H9 (cell line): ENCODE measurements around the gene YES1. TPM values are rescaled to one million over a fixed set of nuclear protein-coding genes. Genes with fewer than 3 reads are reported as not detected.

Experiments
- DNase-seq: peaks from one replicate; pipeline ENCODE4 v3.0.0-alpha.2; 2017
- H2AFZ ChIP-seq: one replicate; pipeline ENCODE4 v1.6.1; 2013; ENCODE audit warnings: mild to moderate bottlenecking, low read length, control low read depth, moderate library complexity
- H2AK5ac ChIP-seq: 2 replicates; pipeline ENCODE4 v1.6.1; 2013; ENCODE audit warnings: low read length, control low read depth, mixed read lengths; ENCODE audit not compliant: insufficient read length
- H2BK120ac ChIP-seq: one replicate; pipeline ENCODE4 v1.6.1; 2013; ENCODE audit warnings: low read depth, mild to moderate bottlenecking, low read length, control low read depth, inconsistent platforms; ENCODE audit not compliant: poor library complexity, severe bottlenecking
- H2BK12ac ChIP-seq: 2 replicates; pipeline ENCODE4 v1.6.1; 2013; ENCODE audit warnings: low read length, control low read depth, mixed read lengths, low read depth; ENCODE audit not compliant: insufficient read length
- H2BK15ac ChIP-seq: 2 replicates; pipeline ENCODE4 v1.6.1; 2013; ENCODE audit warnings: low read depth, low read length, control low read depth
- H2BK20ac ChIP-seq: one replicate; pipeline ENCODE4 v1.6.1; 2013; ENCODE audit warnings: low read depth, mild to moderate bottlenecking, low read length, control low read depth, inconsistent platforms; ENCODE audit not compliant: poor library complexity, severe bottlenecking
- H2BK5ac ChIP-seq: 2 replicates; pipeline ENCODE4 v1.6.1; 2013; ENCODE audit warnings: low read length, control low read depth, mixed read lengths; ENCODE audit not compliant: insufficient read length
- H3K14ac ChIP-seq: 2 replicates; pipeline ENCODE4 v1.6.1; 2013; ENCODE audit warnings: low read length, control low read depth; ENCODE audit not compliant: insufficient read depth
- H3K18ac ChIP-seq: 2 replicates; pipeline ENCODE4 v1.6.1; 2013; ENCODE audit warnings: low read depth, mild to moderate bottlenecking, mixed read lengths, low read length, control low read depth; ENCODE audit not compliant: insufficient read length
- H3K23ac ChIP-seq: 2 replicates; pipeline ENCODE4 v1.6.1; 2013; ENCODE audit warnings: low read length, control low read depth, mixed read lengths, low read depth; ENCODE audit not compliant: insufficient read length
- H3K23me2 ChIP-seq: 2 replicates; pipeline ENCODE4 v1.6.1; 2013; ENCODE audit warnings: low read depth, mild to moderate bottlenecking, mixed read lengths, low read length, control low read depth; ENCODE audit not compliant: insufficient read length, poor library complexity, severe bottlenecking
- H3K27ac ChIP-seq: 2 replicates; pipeline ENCODE4 v1.5.1; 2013; ENCODE audit warnings: low read length, control low read depth, mixed read lengths, low read depth; ENCODE audit not compliant: insufficient read length
- H3K27me3 ChIP-seq: 2 replicates; pipeline ENCODE4 v1.6.1; 2013; ENCODE audit warnings: low read length, control low read depth, inconsistent platforms; ENCODE audit not compliant: insufficient read depth
- H3K4ac ChIP-seq: 2 replicates; pipeline ENCODE4 v1.6.1; 2013; ENCODE audit warnings: low read depth, mild to moderate bottlenecking, control low read depth, inconsistent platforms, low read length, moderate library complexity
- H3K4me1 ChIP-seq: 2 replicates; pipeline ENCODE4 v1.6.1; 2013; ENCODE audit warnings: low read length, control low read depth, inconsistent platforms; ENCODE audit not compliant: insufficient read depth
- H3K4me2 ChIP-seq: 2 replicates; pipeline ENCODE4 v1.6.1; 2013; ENCODE audit warnings: low read length, control low read depth, mixed read lengths; ENCODE audit not compliant: insufficient read length, insufficient read depth
- H3K56ac ChIP-seq: 2 replicates; pipeline ENCODE4 v1.6.1; 2013; ENCODE audit warnings: low read depth, mild to moderate bottlenecking, mixed read lengths, low read length, control low read depth; ENCODE audit not compliant: insufficient read length
- H3K79me1 ChIP-seq: 2 replicates; pipeline ENCODE4 v1.6.1; 2013; ENCODE audit warnings: low read depth, mild to moderate bottlenecking, moderate library complexity, low read length, control low read depth, inconsistent platforms; ENCODE audit not compliant: insufficient read depth, poor library complexity, severe bottlenecking
- H3K79me2 ChIP-seq: 2 replicates; pipeline ENCODE4 v1.6.1; 2013; ENCODE audit warnings: low read length, control low read depth, inconsistent platforms; ENCODE audit not compliant: insufficient read depth
- H3K9ac ChIP-seq: 2 replicates; pipeline ENCODE4 v1.6.1; 2013; ENCODE audit warnings: low read length, control low read depth, mixed read lengths; ENCODE audit not compliant: insufficient read length; ENCODE audit errors: extremely low read depth
- H3K9me3 ChIP-seq: one replicate; pipeline ENCODE4 v1.6.1; 2013; ENCODE audit warnings: low read depth, low read length, inconsistent platforms; ENCODE audit not compliant: control insufficient read depth
- H3T11ph ChIP-seq: one replicate; pipeline ENCODE4 v1.6.1; 2013; ENCODE audit warnings: mild to moderate bottlenecking, low read length, control low read depth, inconsistent platforms
- H4K20me1 ChIP-seq: one replicate; pipeline ENCODE4 v1.6.1; 2013; ENCODE audit not compliant: control insufficient read depth, insufficient read length, insufficient read depth
- H4K5ac ChIP-seq: 2 replicates; pipeline ENCODE4 v1.6.1; 2013; ENCODE audit warnings: low read depth, mild to moderate bottlenecking, mixed read lengths, low read length, control low read depth; ENCODE audit not compliant: insufficient read length
- H4K8ac ChIP-seq: replicated peaks from 2 replicates; pipeline ENCODE4 v1.6.1; 2013; ENCODE audit warnings: low read length, control low read depth, mixed read lengths, low read depth; ENCODE audit not compliant: insufficient read length
- H4K91ac ChIP-seq: 2 replicates; pipeline ENCODE4 v1.6.1; 2013; ENCODE audit warnings: low read depth, mild to moderate bottlenecking, moderate library complexity, mixed read lengths, low read length, control low read depth; ENCODE audit not compliant: insufficient read length
- H3K27ac Mint-ChIP-seq, 3 experiments: 2 replicates in 2 of 3; 3 replicates in 1 of 3; pipeline ENCODE4 v1.8.0; 2020 to 2021; ENCODE audit warnings: mixed read lengths in 3 of 3, mild to moderate bottlenecking in 1 of 3, moderate library complexity in 1 of 3
- H3K27me3 Mint-ChIP-seq: 2 replicates; pipeline ENCODE4 v1.8.0; 2021; ENCODE audit warnings: low read depth, mild to moderate bottlenecking, moderate library complexity, mixed read lengths
- H3K36me3 Mint-ChIP-seq, 3 experiments: 2 replicates in 2 of 3; 3 replicates in 1 of 3; pipeline ENCODE4 v1.8.0; 2020 to 2021; ENCODE audit warnings: low read depth in 3 of 3, mixed read lengths in 3 of 3; ENCODE audit not compliant: insufficient read depth in 1 of 3
- H3K4me1 Mint-ChIP-seq, 2 experiments: 2 replicates each; pipeline ENCODE4 v1.8.0; 2020; ENCODE audit warnings: mixed read lengths in 2 of 2
- H3K4me3 Mint-ChIP-seq, 2 experiments: 2 replicates in 1 of 2; 3 replicates in 1 of 2; pipeline ENCODE4 v1.8.0; 2020 to 2021; ENCODE audit warnings: mild to moderate bottlenecking in 2 of 2, mixed read lengths in 2 of 2, moderate library complexity in 1 of 2
- H3K9me3 Mint-ChIP-seq, 2 experiments: 2 replicates in 1 of 2; 3 replicates in 1 of 2; pipeline ENCODE4 v1.8.0; 2020; ENCODE audit warnings: mild to moderate bottlenecking in 2 of 2, mixed read lengths in 2 of 2, moderate library complexity in 1 of 2
- WGBS: extraction: QIAGEN DNeasy Blood & Tissue Kit; methylation state at CpG from one replicate; pipeline ENCODE4 v1.1.7; 2013; ENCODE audit warnings: missing lambda C conversion rate, low lambda C conversion rate, mixed read lengths; ENCODE audit not compliant: insufficient read length; ENCODE audit errors: extremely low coverage; 5-methylcytosine and 5-hydroxymethylcytosine counted together
- total RNA-seq: library from RNA; stranded (reverse); gene quantifications from 2 replicates; pipeline ENCODE4 v1.2.1, GENCODE V29; 2021
- TF ChIP-seq, protein P1 (sequence below): fragments of 200-600 bp; sonication (generic); conservative IDR thresholded peaks from 3 replicates; pipeline ENCODE4 v1.8.0; 2021; ENCODE audit warnings: antibody characterized with exemption, mild to moderate bottlenecking

Gene YES1
- total RNA-seq, 1 experiment from 2014 or later = 86.9 TPM

DNA sequence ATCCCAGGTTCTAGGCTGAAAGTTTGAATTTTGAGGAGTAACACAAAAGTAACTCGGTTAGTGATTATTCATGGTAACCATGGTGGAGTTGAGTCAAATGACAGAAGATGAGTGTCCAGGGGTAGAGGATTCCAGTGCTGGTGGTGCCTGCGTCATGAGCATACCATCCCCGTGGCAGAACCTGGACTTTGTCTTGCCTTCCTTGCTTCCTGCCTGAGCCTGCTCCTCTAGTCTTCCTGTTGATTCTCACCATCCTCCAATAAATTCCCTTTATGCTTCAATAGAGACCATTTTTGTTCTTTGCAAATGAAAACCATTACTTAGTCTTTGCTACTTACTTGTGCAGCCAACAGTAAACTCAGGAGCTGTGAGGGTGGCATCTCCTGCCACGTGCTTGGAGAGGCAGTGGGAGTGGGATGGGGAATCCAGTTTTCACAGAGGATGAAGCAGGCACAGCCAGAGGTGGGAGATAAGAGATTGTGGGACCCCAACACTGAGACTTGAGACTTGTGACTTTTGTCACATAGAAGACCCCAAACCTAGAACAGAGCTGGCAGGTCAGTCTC is 4.1 kb upstream of the YES1 start:
- Histone ChIP-seq H2BK12ac (no peak overlapping the region), H2AFZ (no peak overlapping the region), H2AK5ac (no peak overlapping the region), H2BK5ac (no peak overlapping the region), H4K91ac (no peak overlapping the region), H3K27ac (no peak overlapping the region), H2BK120ac (no peak overlapping the region), H3K23me2 (peaks cover 11% of the 10 kb centered on the region), H2BK15ac (no peak overlapping the region), H3K14ac (no peak overlapping the region), H3K79me2 (no peaks in the 10 kb centered on the region; the same call in 1 of the 2 replicates), H3K9me3 (no peaks in the 10 kb centered on the region), H3K9ac (no peak overlapping the region), H4K8ac (no peak overlapping the region), H3K23ac (no peak overlapping the region), H4K20me1 (no peaks in the 10 kb centered on the region), H3K27me3 (no peaks in the 10 kb centered on the region), H3K4me2 (no peak overlapping the region), H3K4ac (no peak overlapping the region), H3K79me1 (no peaks in the 10 kb centered on the region), H4K5ac (no peak overlapping the region), H3T11ph (no peak overlapping the region), H3K18ac (no peak overlapping the region), H3K4me1 (no peaks in the 10 kb centered on the region; the same call in 1 of the 2 replicates), H3K56ac (no peak overlapping the region), H2BK20ac (no peak overlapping the region)
- Mint-ChIP-seq H3K27me3 (no peaks in the 10 kb centered on the region), H3K36me3 (no peaks in the 10 kb centered on the region; a peak in 2 of 7 replicates), H3K27ac (no peak overlapping the region), H3K9me3 (no peaks in the 10 kb centered on the region), H3K4me1 (peaks cover 9 to 14% of the 10 kb centered on the region in 2 experiments), H3K4me3 (no peak overlapping the region)
- no CpG with 5 or more reads among the region's 4 CpGs for WGBS
- TF ChIP-seq, protein P1, sequence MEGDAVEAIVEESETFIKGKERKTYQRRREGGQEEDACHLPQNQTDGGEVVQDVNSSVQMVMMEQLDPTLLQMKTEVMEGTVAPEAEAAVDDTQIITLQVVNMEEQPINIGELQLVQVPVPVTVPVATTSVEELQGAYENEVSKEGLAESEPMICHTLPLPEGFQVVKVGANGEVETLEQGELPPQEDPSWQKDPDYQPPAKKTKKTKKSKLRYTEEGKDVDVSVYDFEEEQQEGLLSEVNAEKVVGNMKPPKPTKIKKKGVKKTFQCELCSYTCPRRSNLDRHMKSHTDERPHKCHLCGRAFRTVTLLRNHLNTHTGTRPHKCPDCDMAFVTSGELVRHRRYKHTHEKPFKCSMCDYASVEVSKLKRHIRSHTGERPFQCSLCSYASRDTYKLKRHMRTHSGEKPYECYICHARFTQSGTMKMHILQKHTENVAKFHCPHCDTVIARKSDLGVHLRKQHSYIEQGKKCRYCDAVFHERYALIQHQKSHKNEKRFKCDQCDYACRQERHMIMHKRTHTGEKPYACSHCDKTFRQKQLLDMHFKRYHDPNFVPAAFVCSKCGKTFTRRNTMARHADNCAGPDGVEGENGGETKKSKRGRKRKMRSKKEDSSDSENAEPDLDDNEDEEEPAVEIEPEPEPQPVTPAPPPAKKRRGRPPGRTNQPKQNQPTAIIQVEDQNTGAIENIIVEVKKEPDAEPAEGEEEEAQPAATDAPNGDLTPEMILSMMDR = no peak
- no peak for DNase-seq
